ENCODE results near the gene DTD2.
"Not testable (repeated sequence)": the region's sequence is repeated elsewhere in the genome, so short reads cannot be mapped to it uniquely, and the experiment has no call there.

DTD2 gene

GRCh38 chr14:31442284-31442683 is 15.0 kb downstream of the DTD2 start:
- DNase-seq, result no peak

- no peak for DNase-seq
These were observed 15.8 kb downstream of the DTD2 start for GRCh38 chr14:31441273-31442111.

GRCh38 chr14:31440280-31440679 is 17.0 kb downstream of the DTD2 start:
- DNase-seq, result no peak

GRCh38 chr14:31439561-31439960 is 17.7 kb downstream of the DTD2 start:
- peak in 2 of 51 donors; percentile 9 to 17 for DNase-seq

- not testable (repeated sequence) for DNase-seq
These were observed 20.1 kb downstream of the DTD2 start for GRCh38 chr14:31437045-31437691.

GRCh38 chr14:31435276-31435675 is 22.0 kb downstream of the DTD2 start:
- no peak for DNase-seq

- DNase-seq, result no peak
These were observed 26.6 kb downstream of the DTD2 start for GRCh38 chr14:31430634-31431264.

- DNase-seq, result no peak
These were observed 27.5 kb downstream of the DTD2 start for GRCh38 chr14:31429791-31430190.

- no peak for DNase-seq
These were observed 29.3 kb downstream of the DTD2 start for GRCh38 chr14:31428011-31428410.

- no peak for DNase-seq
These were observed 30.6 kb downstream of the DTD2 start for GRCh38 chr14:31426663-31427062.

GRCh38 chr14:31425905-31426304 is 31.4 kb downstream of the DTD2 start:
- DNase-seq, result no peak

- DNase-seq, result no peak
These were observed 36.1 kb downstream of the DTD2 start for GRCh38 chr14:31421200-31421599.

- DNase-seq, result peak; percentile 35 to 98 (median 89)
These were observed 36.8 kb downstream of the DTD2 start, which contains the start of gene HEATR5A for GRCh38 chr14:31420319-31421111. TSS of gene HEATR5A (minus strand) at chr14:31420550. CDS start at chr14:31402975, 17,575 bp downstream.

GRCh38 chr14:31419967-31420318 is 37.4 kb downstream of the DTD2 start:
- peak in 39 of 51 donors; percentile 11 to 62 (median 34) for DNase-seq

GRCh38 chr14:31419179-31419966 is 37.9 kb downstream of the DTD2 start:
- no peak for DNase-seq

- DNase-seq, result no peak
These were observed 38.9 kb downstream of the DTD2 start for GRCh38 chr14:31418440-31418839.

GRCh38 chr14:31414190-31414833 is 43.0 kb downstream of the DTD2 start:
- DNase-seq, result no peak

- no peak for DNase-seq
These were observed 46.0 kb downstream of the DTD2 start for GRCh38 chr14:31411218-31411727.

- DNase-seq, result no peak
These were observed 47.2 kb downstream of the DTD2 start for GRCh38 chr14:31410048-31410650.

- no peak for DNase-seq
These were observed 48.9 kb downstream of the DTD2 start for GRCh38 chr14:31408421-31408820.
